NCI-H1694 treated with DMSO at 0.1 percent for 48 hours (cell line): ENCODE data around the gene LTF.

Source experiments
- DNase-seq: peaks from one replicate; lab custom pipeline; 2025; lab: John Stamatoyannopoulos, UW

Gene LTF

DNA sequence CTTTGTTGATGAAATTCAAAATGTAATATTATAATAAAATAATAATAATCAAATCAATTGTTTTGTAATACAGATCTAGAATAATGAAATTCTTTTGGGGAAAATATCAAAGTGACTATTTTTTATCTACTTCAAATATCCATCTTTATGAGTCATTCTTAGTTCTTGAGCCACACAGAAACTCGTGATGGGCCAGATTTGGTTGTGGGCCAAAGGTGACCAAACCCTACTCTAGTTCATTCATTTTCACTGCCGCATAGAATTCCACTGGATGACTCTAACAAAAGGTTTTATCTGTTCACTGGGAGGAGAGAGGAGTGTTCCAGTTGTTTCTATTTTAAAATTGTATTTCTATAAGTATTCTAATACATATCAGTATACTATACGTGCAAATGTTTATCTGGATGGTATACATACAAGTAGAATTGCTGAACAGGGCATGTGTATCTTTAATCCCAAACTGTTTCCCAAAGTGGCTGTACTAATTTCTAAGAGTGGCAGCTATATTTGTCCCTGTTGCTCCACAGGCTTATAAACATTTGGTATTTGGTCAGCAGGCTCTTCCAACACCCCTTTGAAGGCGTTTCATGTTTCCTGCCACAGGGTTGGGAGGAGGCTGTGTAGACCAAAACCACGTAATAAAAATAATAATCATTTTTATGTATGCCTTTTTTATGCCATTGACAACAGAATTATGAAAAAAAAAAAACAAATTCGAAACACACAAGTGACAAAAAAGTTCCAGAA lies 25.8 kb upstream of the LTF start:
- no peak for DNase-seq

DNA sequence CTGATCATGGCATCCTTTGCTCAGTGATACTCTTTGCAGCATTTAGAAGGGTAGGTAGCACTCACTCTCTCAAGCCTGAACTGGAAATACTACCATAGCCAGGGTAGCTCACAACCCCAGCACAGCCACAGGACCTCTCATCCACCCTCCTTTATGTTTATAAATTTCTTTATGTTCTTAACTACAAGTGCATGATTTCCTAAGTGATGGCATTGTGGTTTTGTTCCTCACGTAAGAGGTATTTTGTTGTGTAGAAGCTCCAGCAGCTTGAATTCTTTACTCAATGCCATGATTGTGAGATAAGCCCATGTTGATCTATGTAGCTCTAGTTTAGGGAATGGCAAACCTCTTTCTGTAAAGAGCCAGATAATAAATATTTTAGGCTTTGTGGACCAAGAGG lies 25.2 kb upstream of the LTF start:
- no peak for DNase-seq

DNA sequence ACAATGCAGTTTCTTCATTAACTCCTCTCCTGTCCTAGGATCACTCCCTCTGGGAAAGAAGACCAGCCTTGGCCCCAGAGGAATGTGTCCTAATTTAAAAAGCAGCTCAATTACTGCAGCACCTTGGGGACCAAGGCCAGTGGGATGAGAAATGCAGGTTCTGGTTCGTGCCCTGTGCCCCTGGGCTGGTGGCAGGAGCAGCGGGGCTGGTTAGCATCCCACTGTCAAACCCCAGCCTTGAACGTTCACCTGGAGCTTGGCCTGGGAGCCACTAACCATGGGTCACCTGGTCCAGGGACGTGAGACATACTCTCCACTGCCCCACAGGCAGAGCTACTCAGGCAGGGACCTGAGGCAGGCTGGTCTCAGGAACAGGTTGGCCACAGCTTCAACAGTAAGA lies 24.7 kb upstream of the LTF start:
- no peak for DNase-seq

DNA sequence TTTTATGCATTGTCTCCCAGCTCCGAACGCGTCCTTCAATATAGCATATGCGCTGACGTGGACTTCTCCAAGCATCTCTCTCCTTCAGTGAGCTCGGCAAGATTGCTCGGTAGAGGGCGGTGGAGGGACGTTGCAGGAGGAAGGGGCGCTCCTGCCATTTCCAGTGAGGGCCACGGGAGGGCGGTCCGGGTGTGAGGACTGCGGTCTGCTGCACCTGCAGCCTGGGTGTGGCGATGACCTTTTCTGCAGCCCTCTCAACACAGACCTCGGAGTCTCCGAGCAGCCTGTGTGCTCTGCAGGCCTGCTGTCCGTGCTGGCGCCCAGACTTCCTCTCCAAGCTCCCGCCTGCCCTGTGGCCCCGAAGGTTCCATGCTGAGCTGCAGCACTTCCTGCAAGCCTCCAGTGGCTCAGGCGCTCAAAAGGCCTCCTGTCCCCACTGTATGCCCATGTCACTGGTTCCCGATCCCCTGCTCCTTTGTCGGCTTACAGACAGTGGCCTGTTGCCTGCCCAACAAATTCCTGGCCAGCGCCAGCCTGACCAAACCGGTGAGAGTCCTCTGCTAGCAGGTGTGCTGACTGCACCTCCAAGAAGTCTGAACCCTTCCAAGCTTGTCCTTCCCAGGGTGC lies 24.1 kb upstream of the LTF start:
- DNase-seq: peak; percentile 15

DNA sequence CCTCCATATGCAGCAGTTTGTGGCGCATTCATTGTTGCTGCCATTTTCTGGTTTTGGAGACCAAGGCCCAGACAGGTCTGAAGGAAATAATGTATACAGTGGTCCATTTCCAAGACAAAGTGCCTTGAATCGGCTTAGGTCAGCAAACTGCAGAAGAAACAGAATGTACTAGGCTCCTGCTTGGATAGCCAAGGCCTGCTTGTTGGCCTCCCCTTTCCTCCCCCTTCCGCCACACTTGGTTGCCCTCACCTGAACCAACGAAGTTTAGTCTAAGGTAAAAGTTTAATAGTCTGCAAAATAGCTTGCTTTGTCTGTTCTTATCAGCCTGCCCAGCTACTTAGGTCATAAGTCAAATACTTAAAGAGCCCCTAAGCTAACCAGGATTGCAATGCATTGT lies 21.1 kb upstream of the LTF start:
- DNase-seq: no peak

DNA sequence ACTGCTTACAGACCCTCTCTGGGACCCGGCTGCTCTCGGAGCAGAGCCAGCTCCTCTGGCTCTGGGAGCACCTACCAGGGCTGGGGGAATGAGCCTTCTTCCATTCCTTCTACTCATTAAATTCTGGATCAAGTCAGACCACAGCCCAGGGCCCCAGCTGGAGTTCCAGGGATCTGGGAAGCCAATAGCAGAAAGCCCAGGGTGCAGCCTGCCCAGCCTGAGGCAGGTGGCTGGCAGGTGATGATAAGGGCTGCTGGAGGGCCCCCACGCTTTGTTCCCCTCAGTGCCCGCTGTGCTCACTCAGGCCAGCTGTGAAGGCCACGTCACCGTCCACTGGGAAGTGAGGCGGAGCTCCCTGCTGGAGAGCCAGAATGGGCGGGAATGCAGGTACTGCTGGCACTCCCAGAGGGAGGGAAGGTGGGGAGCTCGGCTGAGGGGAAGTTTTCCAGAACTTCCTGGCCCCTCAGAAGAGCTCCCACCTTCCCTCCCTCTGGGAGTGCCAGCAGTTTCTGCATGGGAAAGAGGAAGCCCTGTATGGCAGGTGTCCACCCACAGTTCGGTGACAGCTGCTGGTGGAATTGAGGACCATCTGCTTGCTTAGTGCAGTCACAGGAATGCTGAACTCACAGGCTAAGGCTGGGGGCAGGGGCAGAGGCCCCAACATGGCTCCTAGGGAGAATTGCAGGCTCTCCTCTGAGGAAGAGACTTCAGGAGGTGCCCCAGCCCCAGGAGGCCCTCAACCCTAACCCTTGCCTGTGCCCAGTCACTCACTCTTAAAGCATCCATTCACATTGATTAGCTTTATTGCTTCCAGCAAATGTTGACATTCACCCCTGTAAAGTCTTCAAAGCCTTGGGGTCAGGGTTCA lies 20.4 kb upstream of the LTF start:
- peak; percentile 31 for DNase-seq

DNA sequence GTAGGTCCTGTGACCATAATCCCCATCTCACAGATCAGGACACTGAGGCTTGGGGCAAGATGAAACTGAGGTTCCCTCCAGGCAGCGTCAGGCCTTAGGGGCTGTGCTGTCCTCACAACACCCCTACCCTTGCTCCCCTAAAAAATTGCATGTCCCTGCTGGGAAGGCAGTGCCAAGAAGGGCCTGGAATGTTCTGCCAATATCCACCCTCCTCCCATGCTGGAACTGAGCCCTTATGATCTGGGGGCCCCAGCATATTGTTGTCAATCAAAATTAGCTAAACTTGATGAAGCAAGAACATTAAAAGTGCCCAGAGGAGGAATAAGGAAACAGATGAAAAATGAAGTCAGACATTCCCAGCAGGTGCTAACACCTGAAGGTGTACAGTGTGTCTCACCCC lies 19.7 kb upstream of the LTF start:
- DNase-seq: no peak

DNA sequence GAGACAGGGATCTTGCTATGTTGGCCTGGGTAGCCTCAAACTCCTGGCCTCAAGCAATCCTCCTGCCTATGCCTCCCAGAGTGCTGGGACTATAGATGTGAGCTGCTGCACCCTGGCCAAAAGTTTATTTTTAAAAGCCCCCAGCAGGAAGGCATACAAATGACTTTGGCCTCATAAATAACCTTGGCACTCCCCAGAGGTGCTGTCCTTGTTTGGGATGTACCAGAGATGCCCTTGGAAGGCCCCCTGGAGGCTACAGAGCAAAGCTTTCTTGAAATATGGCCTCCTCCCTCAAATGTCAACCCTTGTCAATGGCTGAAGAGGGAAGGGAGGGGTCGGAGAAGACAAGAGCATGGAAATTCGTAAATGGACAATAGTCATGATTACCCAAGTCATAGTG lies 19.1 kb upstream of the LTF start:
- no peak for DNase-seq

DNA sequence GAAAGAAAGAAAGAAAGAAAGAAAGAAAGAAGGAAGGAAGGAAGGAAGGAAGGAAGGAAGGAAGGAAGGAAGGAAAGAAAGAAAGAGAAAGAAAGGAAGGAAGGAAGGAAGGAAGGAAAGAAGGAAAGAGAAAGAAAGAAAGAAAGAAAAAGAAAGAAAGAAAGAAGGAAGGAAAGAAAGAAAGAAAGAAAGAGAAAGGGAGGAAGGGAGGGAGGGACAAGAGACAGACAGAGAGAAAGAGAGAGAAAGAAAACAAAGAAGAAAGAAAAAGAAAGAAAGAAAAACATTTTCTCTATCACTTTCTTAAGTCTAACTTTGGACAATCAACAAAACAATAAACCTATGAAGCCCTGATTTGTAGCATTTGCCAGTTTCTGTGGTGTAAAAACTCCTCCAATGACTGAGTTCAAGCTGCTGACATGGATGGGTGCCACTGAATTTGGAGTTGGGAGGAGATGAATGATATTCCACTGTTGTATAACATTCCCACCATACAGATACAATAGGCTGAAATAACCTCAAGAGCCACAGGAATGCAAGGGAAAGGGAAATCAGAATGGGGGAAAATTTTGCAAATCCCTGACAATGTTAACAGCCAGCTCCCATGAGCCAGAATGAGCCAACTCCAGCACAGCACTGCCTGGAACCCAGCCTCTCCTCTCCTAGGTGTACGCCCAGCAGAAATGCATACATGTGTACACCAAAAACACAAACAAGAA lies 18.1 kb upstream of the LTF start:
- DNase-seq: no peak

DNA sequence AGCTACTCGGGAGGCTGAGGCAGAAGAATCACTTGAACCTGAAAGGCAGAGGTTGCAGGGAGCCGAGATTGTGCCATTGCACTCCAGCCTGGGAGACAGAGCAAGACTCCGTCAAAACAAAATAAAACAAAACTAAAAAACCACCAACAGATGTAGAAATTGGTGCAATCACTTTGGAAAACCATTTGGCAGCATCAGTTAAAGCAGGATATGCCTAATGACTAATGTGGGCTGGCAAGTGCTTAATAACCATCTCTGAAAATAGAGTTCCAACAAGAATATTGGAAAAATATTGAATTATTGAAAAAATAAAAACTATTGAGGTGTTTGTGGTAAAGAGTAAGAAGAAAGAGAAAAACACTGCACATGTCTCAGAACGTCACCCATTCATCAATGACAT lies 16.9 kb upstream of the LTF start:
- DNase-seq: no peak

DNA sequence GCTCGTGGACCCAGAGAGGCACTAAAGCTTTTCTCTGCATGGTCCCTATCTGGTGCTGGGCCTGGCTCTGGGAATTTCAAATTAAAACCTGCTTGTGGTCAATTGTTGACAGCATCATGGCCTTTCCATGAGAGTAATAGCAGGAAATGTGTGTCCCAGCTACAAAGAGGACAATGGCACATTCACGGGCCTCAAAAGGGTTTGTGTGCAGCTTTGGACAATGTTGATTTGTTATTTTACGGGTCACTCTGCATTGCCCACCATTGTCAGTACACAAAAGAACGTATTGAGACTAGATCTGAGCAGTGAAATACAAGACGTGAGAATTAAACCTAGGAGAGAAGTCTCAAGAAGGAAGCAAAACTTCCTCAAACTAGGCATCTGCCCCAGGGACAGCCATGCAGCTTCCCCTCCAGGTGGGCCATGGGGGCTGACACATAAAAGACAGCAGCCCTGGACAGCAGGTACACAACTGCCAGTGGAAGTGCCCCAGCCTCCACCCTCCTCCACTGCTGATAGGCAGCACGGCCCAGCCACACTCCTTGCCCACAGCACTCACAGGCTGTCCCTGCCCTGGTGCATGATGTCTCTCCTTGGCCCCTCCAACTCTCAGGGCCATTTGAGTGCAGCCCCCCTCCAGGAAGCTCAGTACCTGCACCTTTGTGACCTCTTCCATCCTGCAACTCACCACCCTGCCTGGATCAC lies 15.9 kb upstream of the LTF start:
- no peak for DNase-seq

DNA sequence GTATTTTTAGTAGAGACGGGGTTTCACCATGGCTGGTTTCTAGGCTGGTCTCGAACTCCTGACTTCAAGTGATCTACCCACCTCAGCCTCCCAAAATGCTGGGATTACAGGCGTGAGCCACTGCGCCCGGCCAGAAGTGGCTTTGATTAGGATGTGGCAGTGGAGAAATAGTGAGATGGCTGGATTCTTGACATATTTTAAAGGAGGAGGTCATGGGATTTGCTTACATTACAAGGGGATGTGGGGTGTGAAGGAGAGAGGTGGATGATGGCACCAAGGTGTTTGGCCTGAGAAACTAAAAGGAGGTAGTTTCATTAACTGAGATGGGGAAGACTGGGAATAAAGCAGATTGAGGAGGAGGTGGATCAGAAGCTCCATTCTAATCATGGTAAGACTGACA lies 15.0 kb upstream of the LTF start:
- no peak for DNase-seq

DNA sequence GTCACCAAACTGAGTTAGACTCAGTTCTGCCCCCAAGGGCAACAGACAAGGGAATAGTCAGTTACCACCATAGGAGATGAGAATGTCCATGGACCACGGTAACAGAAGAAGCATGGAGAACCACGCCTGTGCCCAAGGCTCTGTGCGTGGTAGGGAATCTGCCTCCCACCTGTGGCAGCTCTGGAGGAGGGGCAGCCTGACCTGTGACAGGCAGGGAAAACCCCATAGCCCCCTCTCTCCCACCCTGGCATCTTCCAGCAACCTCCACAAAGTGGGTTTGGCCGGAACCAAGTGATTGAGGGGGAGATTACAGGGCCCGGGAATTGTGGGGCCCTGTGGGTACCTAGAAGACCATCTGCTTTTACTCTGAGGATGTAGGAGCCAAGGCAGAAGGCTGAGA lies 14.3 kb upstream of the LTF start:
- no peak for DNase-seq

DNA sequence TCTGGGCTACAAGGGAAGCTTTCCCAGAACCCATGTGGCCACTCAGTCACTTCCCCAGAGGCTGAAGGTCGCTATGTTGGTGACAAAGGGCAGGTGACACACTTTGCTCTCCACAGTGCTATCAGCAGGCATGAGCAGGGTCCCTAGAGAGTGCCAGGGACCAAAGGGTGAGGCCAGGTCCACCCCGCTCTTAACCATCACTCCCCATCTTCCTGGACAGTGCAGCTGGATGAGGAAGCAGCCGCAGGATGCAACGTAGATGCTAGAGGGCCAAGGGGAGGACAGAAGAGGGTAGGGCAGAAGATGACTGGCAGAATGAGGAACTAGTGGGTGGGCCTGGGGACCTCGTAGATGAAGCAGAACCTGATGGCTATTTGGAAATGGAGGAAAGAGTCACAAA lies 13.6 kb upstream of the LTF start:
- no peak for DNase-seq

DNA sequence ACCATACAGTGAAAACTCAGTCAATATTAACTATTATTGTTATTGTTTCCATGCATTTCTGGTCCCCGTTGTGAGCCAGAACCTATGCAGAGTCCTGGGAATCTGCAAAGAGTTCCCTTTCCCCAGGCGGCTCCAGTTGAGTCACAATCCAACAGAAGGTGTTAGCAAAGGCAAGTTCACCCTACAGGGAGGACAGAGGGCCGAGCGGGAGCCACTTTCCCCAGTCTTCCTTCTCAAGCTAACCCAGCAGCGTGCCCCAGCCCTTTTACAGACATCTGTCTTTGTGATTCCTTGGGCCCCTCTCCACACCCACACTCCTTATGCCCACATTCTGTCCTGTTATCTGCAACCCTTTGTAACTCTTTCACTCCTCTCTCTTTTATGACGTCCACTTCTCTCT lies 13.1 kb upstream of the LTF start:
- DNase-seq: no peak

DNA sequence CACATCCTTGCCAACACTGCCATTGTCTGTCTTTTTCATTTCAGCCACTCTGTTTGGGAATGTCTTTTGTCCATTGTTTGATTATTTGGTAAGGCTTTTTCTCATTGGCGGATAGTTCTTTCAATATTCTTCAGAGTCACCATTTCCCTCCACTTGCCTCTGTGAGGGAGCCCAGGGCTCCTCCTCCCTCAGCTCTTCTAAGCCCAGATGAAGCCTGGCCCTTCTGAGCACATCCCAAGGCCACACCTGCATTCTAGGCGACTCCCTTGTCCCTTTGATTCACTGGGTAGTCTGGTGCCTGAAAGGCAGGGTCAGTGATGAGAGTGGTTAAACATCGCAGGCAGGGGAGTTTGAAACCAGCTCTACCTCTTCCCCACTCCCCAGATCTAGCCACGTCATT lies 12.4 kb upstream of the LTF start:
- DNase-seq: no peak

DNA sequence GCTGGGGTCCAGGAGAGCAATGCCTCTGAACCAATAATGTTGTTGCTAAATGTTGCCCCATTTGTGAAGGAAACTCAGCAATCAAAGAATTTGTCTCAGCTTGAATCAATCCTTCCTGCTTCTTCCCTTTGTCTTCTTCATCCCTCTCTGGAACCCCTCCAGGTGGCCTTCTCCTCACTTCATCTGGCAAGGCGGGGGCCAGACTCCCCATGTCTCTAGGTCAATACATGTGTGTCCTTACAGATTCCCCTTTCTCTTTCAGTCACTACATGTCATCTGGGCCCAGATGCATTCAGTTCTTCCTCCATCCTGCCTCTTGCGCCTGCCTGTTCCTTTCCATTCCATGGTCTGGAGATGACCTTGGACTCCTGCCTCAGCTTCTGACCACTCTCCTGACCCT lies 8.0 kb upstream of the LTF start:
- DNase-seq: no peak

DNA sequence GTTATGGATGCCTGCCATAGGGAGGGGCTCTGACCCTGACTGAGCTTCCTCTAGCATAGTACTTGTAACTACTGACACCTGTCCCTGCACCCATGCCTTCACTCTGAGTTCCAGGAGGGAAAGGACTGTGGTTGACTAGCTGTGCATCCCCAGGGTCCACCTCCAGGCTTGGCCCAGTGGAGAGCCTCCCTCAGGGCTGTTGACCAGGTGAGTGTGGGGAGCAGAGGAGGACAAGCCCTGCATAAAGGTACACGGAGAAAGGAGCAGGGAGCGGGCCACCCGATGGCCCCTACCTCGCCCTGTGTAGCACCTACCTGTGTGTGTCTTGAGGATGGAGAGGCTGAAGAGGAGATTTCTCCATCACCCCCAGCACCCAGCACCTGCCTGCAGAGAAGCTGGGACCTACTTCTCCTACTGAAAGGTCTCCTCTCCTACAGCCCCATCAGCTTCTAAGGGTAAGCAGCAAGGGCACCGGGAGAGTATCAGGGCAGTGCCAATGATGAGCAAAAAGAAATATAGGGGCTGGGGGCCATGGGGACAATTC lies 6.7 kb upstream of the LTF start:
- DNase-seq: no peak

DNA sequence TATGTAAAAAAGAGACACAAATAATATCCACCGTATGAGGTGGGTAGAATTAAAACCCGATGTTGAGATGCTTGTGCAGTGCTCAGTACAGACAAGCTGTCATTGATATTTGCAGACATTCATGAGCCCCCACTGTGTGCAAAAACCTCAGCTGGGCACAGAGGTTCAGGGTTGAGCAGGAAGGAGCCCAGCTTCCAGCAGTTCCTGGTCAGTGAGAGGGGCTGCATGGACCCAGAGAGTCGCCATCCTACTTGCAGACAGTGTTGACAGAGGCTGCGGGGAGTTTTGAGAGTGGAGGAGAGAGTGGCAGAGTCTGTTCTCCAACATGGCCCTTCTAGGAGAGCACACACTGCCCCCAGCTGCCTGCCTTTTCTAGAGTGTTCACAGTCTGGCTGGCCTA lies 6.1 kb upstream of the LTF start:
- no peak for DNase-seq

DNA sequence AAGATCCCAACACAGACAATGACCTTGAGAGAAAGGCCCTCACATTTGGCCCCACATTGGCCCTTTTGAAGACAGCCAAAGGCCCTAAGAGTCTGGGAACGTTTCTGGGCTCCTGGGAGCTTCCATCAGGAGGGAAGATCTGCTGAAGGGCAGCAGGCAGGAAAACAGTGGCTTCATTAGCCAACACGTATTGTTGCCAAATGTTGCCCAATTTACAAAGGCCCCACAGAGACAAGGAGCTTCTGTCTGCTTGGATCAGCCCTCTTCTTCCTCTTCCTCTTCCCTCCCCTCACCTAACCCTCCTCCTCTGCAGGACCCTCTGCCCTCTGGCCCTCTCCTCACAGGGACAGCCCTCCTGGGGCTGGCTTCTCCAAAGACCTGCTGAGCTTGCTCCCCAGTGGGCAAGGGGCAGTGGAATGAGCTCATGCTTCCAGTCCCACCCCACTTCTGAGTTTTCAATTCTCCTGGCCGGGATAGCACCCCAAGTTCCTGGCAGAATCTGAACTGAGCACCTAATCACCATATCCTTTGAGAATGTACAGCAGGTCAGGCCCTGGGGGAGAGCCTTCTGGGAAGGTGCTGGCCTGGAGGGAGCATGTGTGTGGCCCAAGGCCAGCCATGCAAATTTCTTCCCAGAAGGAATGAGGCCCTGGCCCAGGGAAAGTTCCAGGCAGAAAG lies 5.1 kb upstream of the LTF start:
- no peak for DNase-seq
